ENCODE data around the gene BRAP. TPM values are rescaled to one million over a fixed set of nuclear protein-coding genes. Genes with fewer than 3 reads are reported as not detected.
"Not testable (repeated sequence)": the region's sequence is repeated elsewhere in the genome, so short reads cannot be mapped to it uniquely, and the experiment has no call there.

The BRAP gene
- total and polyA plus RNA-seq, 2 experiments from 2014 or later: 14.9 to 24.4 TPM

DNA sequence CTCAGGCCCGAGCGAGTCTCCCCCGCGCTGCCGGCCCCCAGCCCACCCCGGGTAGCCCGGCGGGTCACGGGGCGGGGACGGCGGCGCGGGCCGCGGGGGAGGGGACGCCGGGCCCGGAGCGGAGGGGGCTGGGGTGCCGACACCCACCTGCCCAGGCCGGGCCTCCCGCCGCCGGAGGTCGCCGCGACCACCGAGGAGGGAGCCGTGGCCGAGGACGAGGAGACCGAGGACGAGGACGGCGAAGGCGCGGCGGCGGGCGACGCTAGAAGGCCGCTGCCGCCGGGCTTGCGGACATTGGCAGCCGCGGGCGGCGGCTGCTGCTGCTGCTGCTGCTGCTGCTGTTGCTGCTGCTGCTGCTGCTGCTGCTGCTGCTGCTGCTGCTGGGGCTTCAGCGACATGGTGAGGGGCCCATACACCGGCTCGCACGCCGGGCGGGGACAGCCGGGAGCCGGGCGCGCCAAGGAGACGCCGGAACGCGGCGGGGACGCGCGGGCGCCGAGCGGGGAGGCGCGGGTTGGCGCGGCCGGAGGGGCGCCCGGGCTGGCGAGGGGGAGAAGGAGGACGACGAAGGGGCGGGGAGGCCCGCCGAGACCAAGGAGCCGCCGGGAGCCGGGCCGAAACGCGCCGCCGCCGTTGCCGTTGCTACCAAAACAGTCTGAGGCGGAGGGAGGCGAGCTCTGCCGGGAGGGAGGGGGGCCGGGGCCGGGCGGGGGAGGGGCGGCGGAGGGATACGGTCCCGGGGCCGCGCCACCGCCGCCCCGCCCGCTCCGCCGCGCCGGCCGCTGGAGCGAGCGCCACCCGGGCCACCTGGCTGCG, 86.9 kb downstream of the BRAP start, which contains the start of gene ATXN2:
ATXN2 (minus strand) TSS at position 679 of the 816 bp plus-strand sequence; CDS start at position 398, 281 bp downstream.
- Histone ChIP-seq H3K4me1 (ENCODE audit: low read depth) (peaks cover 22% of the 10 kb centered on the region), H3K4me3 (peak within 1 kb of the TSS; percentile 69), H3K36me3 (no peaks in the 10 kb centered on the region), H3K27ac (peak within 1 kb of the TSS; percentile 100), H3K9me3 (ENCODE audit: low read depth) (no peaks in the 10 kb centered on the region), H3K27me3 (no peaks in the 10 kb centered on the region)
- DNase-seq (ENCODE audit: low read depth in 1 of 2, low spot score in 1 of 2): peak; percentile 81 to 82
- TF ChIP-seq, protein P1, sequence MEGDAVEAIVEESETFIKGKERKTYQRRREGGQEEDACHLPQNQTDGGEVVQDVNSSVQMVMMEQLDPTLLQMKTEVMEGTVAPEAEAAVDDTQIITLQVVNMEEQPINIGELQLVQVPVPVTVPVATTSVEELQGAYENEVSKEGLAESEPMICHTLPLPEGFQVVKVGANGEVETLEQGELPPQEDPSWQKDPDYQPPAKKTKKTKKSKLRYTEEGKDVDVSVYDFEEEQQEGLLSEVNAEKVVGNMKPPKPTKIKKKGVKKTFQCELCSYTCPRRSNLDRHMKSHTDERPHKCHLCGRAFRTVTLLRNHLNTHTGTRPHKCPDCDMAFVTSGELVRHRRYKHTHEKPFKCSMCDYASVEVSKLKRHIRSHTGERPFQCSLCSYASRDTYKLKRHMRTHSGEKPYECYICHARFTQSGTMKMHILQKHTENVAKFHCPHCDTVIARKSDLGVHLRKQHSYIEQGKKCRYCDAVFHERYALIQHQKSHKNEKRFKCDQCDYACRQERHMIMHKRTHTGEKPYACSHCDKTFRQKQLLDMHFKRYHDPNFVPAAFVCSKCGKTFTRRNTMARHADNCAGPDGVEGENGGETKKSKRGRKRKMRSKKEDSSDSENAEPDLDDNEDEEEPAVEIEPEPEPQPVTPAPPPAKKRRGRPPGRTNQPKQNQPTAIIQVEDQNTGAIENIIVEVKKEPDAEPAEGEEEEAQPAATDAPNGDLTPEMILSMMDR (IDR thresholded peaks at IDR 0.05; ENCODE audit: low read depth, low read length): no peak

DNA sequence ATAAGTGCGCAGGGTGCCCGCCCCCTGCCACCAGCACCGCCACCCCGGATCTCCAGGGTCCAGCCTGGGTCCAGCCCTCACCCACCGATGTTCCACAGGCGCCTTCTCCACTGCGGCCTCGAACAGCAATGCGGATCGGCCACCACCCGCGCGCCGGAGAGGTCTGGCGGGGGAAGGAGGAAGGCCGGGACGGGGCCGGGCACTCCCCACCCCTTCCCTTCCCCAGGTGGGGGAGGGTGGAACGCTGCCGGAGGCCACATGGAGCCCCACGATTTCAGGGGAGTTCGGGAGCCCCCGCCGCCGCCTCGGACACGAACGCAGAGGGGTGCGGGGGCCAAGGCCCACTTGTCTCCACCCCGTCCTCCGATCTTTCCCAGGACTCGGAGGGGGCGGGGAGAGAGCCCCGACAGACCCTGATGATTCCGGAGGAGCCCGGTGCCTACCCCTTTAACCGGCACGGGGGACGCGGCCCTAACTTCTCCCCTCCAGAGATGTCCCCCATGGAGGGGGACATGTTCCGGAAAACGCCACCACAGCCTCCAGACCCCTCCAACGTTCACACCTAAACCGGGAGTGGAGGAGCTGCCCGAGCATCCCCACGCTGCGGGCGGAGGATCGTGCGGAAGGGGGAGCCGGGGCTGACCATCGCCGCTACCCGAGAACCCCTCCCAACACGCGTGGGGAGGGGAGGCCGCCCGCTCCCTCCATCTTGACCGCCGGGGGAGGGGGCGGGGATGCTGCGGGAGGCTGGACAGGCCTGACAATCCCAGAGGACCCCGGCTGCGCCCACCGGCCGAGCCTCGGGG, 87.7 kb downstream of the BRAP start:
- TF ChIP-seq, protein P1 (IDR thresholded peaks at IDR 0.05; ENCODE audit: low read depth, low read length): no peak
- peaks cover 22% of the 10 kb centered on the region for H3K4me1 ChIP-seq (ENCODE audit: low read depth)
- peak; percentile 55 to 57 for DNase-seq (ENCODE audit: low read depth in 1 of 2, low spot score in 1 of 2)
- H3K27ac ChIP-seq: peak overlapping the region; percentile 100
- peak overlapping the region; percentile 69 for H3K4me3 ChIP-seq
- no peaks in the 10 kb centered on the region for H3K9me3 ChIP-seq (ENCODE audit: low read depth)
- H3K27me3 ChIP-seq: no peaks in the 10 kb centered on the region
- no peaks in the 10 kb centered on the region for H3K36me3 ChIP-seq

DNA sequence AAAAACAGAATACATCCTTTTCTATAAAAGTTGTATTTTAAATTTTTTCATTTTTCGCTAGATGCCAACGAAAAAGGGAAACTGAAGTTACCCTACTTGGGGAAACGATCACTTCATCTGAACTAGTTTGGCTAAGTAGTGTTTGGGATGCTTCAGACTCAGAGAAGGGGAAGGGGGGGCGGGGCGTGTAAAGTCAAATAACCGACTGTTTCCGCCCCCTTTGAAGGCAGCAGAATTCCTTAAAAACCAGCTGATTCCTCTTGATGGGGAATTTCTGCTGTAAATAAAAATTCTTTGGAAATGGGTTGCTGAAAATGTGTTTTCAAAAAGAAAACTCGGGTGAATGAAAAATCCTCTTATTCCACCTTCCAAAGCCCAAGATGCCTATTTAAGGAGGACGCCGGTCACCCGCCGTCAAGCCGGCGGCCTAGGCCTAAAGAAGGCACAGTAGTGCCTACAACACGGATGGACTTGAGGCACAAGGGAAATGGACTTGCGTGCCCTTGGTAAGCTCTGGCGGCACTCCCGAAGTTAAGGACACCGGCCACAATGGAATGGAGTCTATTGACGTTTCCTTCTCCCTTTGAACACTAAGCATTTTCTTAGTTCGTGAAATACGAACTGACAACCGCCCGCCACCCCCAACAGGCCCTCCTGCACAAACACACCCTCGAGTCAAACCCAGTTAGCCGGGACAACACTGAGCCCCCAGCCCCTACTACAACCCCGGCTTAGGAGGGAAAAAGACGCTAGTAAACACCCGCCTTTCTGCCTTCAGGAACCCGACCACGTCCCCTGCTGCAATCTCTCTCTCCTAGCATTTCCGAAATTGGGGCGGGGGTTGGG, 88.5 kb downstream of the BRAP start:
- Histone ChIP-seq H3K27ac (peak overlapping the region; percentile 100), H3K4me1 (ENCODE audit: low read depth) (peaks cover 22% of the 10 kb centered on the region), H3K27me3 (no peaks in the 10 kb centered on the region), H3K4me3 (peak overlapping the region; percentile 69), H3K9me3 (ENCODE audit: low read depth) (no peaks in the 10 kb centered on the region), H3K36me3 (no peaks in the 10 kb centered on the region)
- TF ChIP-seq, protein P1 (IDR thresholded peaks at IDR 0.05; ENCODE audit: low read depth, low read length): no peak
- peak; percentile 67 to 77 for DNase-seq (ENCODE audit: low read depth in 1 of 2, low spot score in 1 of 2)

DNA sequence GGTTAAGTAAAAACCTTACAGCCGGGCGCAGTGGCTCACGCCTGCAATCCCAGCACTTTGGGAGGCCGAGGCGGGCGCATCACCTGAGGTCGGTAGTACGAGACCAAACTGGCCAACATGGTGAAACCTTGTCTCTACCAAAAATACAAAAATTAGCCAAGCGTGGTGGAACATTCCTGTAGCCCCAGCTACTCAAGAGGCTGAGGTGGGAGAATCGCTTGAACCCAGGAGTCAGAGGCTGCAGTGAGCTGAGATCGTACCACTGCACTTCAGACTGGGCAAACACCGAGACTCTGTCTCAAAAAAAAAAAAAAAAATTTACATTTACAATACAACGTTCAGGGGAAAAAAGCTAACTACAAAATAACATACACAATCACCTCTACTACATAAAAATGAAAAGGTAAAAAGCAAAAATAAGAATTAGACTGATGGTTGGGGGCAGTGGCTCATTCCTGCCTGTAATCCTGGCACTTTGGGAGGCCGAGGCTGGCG, 90.4 kb downstream of the BRAP start:
- H3K4me1 ChIP-seq (ENCODE audit: low read depth): peaks cover 22% of the 10 kb centered on the region
- H3K36me3 ChIP-seq; H3K4me3 ChIP-seq; H3K27ac ChIP-seq; H3K9me3 ChIP-seq (ENCODE audit: low read depth); DNase-seq (ENCODE audit: low read depth in 1 of 2, low spot score in 1 of 2); H3K27me3 ChIP-seq: not testable (repeated sequence)

Other genes with a start within 250 kb of the BRAP start
- 17.2 and 29.5 TPM in 2 replicates for gene ATXN2, start 86.6 kb downstream of the BRAP start, total RNA-seq
- gene ATXN2, start 86.6 kb downstream of the BRAP start, polyA plus RNA-seq: 52.7 and 62.9 TPM in 2 replicates
- gene ACAD10, start 97 bp upstream of the BRAP start, total RNA-seq: 32.8 and 46.8 TPM in 2 replicates
- gene ACAD10, start 97 bp upstream of the BRAP start, polyA plus RNA-seq: 33.6 and 49.6 TPM in 2 replicates
- 99.2 and 130 TPM in 2 replicates for gene ALDH2, start 81.0 kb upstream of the BRAP start, total RNA-seq
- gene ALDH2, start 81.0 kb upstream of the BRAP start, polyA plus RNA-seq: 164 and 212 TPM in 2 replicates
- 81.0 and 92.9 TPM in 2 replicates for gene MAPKAPK5, start 156.3 kb upstream of the BRAP start, total RNA-seq
- gene MAPKAPK5, start 156.3 kb upstream of the BRAP start, polyA plus RNA-seq: 64.3 and 81.2 TPM in 2 replicates

Data from cardiac muscle cell (in vitro differentiated cells and primary cell).